ENCODE data around the gene RNF26.

RNF26 gene

GRCh38 chr11:119334174-119334930 lies at the start of gene RNF26:
TSS of gene RNF26 (plus strand) at chr11:119334527. CDS start at chr11:119335123, 596 bp downstream.
- TF ChIP-seq CTCF (IDR thresholded peaks at IDR 0.05; ENCODE audit: low read depth, low read length) = no peak
- peak within 1 kb of the TSS; percentile 86 to 96 for H3K4me3 ChIP-seq (replicated peaks in 1 of 2; ENCODE audit: low read depth in 2 of 2, low read length in 2 of 2)
- DNase-seq (ENCODE audit: low read depth in 2 of 2) = peak; percentile 98 to 99

GRCh38 chr11:119285431-119285830 lies 48.9 kb upstream of the RNF26 start:
- H3K4me3 ChIP-seq (replicated peaks in 1 of 2; ENCODE audit: low read depth in 2 of 2, low read length in 2 of 2) = no peak overlapping the region
- TF ChIP-seq CTCF (IDR thresholded peaks at IDR 0.05; ENCODE audit: low read depth, low read length) = no peak
- DNase-seq (ENCODE audit: low read depth in 2 of 2) = no peak

DNA sequence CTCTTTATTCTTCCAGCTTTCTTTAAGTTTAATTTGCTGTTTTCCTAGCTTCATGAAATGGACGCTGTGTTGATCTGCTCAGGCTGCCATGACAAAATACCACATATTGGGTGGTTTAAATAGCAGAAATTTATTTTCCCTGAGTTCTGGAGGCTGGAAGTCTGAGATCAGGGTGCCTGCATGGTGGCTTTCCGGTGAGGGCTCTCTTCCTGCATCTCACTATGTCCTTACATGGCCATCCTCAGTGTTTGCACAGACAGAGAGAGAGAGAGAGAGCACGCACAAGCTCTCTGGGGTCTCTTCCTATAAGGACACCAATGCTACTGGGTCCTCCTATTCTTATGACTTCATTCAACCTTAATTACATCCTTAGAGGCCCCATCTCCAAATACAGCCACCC lies 46.1 kb upstream of the RNF26 start:
- H3K4me3 ChIP-seq (replicated peaks in 1 of 2; ENCODE audit: low read depth in 2 of 2, low read length in 2 of 2) = no peak overlapping the region
- DNase-seq (ENCODE audit: low read depth in 2 of 2) = no peak
- TF ChIP-seq CTCF (IDR thresholded peaks at IDR 0.05; ENCODE audit: low read depth, low read length) = no peak

DNA sequence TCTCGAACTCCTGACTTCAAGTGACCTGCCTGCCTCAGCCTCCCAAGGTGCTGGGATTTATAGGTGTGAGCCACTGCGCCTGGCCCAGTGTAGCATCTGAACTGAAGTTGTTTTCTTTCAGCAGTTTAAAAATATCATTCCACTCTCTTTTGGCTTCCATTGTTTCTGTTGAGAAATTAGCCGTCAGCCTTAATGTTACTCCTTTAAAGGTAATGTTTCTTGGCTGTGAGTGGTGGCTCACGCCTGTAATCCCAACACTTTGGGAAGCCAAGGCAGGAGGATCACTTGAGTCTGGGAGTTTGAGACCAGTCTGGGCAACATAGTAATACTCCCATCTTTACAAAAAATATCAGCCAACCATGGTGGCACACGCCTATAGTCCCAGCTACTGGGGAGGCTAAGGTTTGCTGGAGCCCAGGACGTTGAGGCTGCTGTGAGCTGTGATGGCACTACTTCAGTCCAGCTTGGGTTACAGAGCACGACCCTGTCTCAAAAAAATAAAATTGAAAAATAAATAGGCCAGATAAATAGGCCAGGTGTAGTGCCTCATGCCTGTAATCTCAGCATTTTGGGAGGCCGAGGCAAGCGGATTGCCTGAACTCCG lies 43.3 kb upstream of the RNF26 start:
- no peak for DNase-seq (ENCODE audit: low read depth in 2 of 2)

GRCh38 chr11:119293461-119293860 lies 40.9 kb upstream of the RNF26 start:
- no peak for TF ChIP-seq CTCF (IDR thresholded peaks at IDR 0.05; ENCODE audit: low read depth, low read length)
- no peak for DNase-seq (ENCODE audit: low read depth in 2 of 2)
- no peak overlapping the region for H3K4me3 ChIP-seq (replicated peaks in 1 of 2; ENCODE audit: low read depth in 2 of 2, low read length in 2 of 2)

More for the DNA sequence above, 43.3 kb upstream of the RNF26 start:
- no peak for TF ChIP-seq CTCF (IDR thresholded peaks at IDR 0.05; ENCODE audit: low read depth, low read length)
- no peak overlapping the region for H3K4me3 ChIP-seq (replicated peaks in 1 of 2; ENCODE audit: low read depth in 2 of 2, low read length in 2 of 2)

- H3K4me3 ChIP-seq (replicated peaks in 1 of 2; ENCODE audit: low read depth in 2 of 2, low read length in 2 of 2) = no peak overlapping the region
- DNase-seq (ENCODE audit: low read depth in 2 of 2) = peak; percentile 29 to 38
- no peak for TF ChIP-seq CTCF (IDR thresholded peaks at IDR 0.05; ENCODE audit: low read depth, low read length)
Measured at GRCh38 chr11:119295178-119295577, 39.1 kb upstream of the RNF26 start.
